Measurements from ENCODE around the gene NUP50. TPM values are rescaled to one million over a fixed set of nuclear protein-coding genes. Genes with fewer than 3 reads are reported as not detected.
A peak's percentile ranks its signal among the peaks of the same experiment; 100 is the strongest.

NUP50 gene
- polyA plus RNA-seq, 1 experiment = 13.9 TPM

- H3K4me3 ChIP-seq (ENCODE audit: low read depth, low read length) = no peak overlapping the region
- no peak for DNase-seq (ENCODE audit: low read depth, low spot score)
- ChIA-PET CTCF (no interaction called here), POLR2A (no interaction called here)
- H3K27me3 ChIP-seq (ENCODE audit: control insufficient read depth, insufficient read depth, low read length) = no peaks in the 10 kb centered on the region
- peak overlapping the region; percentile 93 for H3K27ac ChIP-seq (ENCODE audit: low read depth, low read length)
- TF ChIP-seq CTCF (IDR thresholded peaks at IDR 0.05; ENCODE audit: low read depth, low read length) = no peak
- peaks cover 6% of the 10 kb centered on the region; the same call in 1 of the 2 replicates for H3K9me3 ChIP-seq (ENCODE audit: control insufficient read depth, insufficient read depth, low read length)
Observed at GRCh38 chr22:45210991-45211390, 47.3 kb downstream of the NUP50 start.

DNA sequence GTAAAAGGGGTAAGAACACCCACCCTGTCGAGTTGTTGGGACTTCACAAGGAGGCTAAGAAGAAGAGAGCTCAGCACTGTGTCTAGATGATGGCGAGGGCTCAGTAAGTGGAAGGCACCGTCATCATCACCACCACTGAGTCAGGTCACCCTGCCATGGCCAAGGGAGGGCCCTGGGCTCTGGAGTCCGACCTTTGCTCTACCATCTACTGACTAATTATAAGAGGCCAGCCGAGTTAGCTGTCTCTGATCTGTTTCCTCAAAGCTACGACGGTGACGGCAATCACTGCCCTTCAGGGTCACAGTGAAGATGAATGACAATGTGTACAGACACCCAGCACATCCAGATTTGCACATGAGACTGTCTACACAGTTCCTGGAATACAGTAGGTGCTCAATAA is 47.7 kb downstream of the NUP50 start:
- Histone ChIP-seq H3K4me3 (ENCODE audit: low read depth, low read length) (peak overlapping the region; percentile 54), H3K27me3 (ENCODE audit: control insufficient read depth, insufficient read depth, low read length) (no peaks in the 10 kb centered on the region), H3K27ac (ENCODE audit: low read depth, low read length) (peak overlapping the region; percentile 93), H3K9me3 (ENCODE audit: control insufficient read depth, insufficient read depth, low read length) (peaks cover 6% of the 10 kb centered on the region; the same call in 1 of the 2 replicates)
- ChIA-PET CTCF (no interaction called here), POLR2A (no interaction called here)
- DNase-seq (ENCODE audit: low read depth, low spot score) = no peak
- no peak for TF ChIP-seq CTCF (IDR thresholded peaks at IDR 0.05; ENCODE audit: low read depth, low read length)

DNA sequence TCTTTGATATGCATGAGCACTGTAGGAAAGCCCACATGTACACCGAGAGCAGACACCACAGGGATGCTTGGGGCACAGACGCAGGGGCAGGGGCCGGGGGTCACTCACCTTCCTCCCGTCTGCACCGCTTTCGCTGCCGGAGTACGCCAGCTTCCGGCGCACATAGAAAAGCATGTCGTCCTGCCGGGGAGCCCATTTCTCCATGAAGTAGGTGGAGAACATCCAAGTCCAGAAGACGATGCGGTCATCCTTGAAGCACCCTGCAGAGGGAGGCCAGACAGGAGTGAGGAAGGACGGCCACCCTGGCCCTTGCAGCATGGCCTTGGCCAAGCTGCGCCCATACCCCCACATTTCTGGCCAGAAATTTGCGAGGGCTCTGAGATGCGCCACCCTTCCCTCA is 48.1 kb downstream of the NUP50 start:
- no peak for TF ChIP-seq CTCF (IDR thresholded peaks at IDR 0.05; ENCODE audit: low read depth, low read length)
- Histone ChIP-seq H3K27ac (ENCODE audit: low read depth, low read length) (peak overlapping the region; percentile 93), H3K27me3 (ENCODE audit: control insufficient read depth, insufficient read depth, low read length) (no peaks in the 10 kb centered on the region), H3K4me3 (ENCODE audit: low read depth, low read length) (peak overlapping the region; percentile 54), H3K9me3 (ENCODE audit: control insufficient read depth, insufficient read depth, low read length) (peaks cover 6% of the 10 kb centered on the region; the same call in 1 of the 2 replicates)
- no peak for DNase-seq (ENCODE audit: low read depth, low spot score)
- ChIA-PET POLR2A (interaction anchor here (0.6 to 1.0 kb wide), 3 partner anchors 11 to 299 kb away, joined by 3 to 4 read pairs (median 3); no protein-coding TSS in a partner anchor), CTCF (no interaction called here)

GRCh38 chr22:45212306-45212709 is 48.6 kb downstream of the NUP50 start:
- Histone ChIP-seq H3K9me3 (ENCODE audit: control insufficient read depth, insufficient read depth, low read length) (peaks cover 6% of the 10 kb centered on the region; the same call in 1 of the 2 replicates), H3K27ac (ENCODE audit: low read depth, low read length) (peak overlapping the region; percentile 93), H3K27me3 (ENCODE audit: control insufficient read depth, insufficient read depth, low read length) (no peaks in the 10 kb centered on the region), H3K4me3 (ENCODE audit: low read depth, low read length) (peak overlapping the region; percentile 54)
- ChIA-PET POLR2A (interaction anchor here (0.6 to 1.0 kb wide), 4 partner anchors 11 to 298 kb away, joined by 3 to 5 read pairs (median 4); no protein-coding TSS in a partner anchor), CTCF (no interaction called here)
- peak; percentile 70 for DNase-seq (ENCODE audit: low read depth, low spot score)
- peak; percentile 7; the same call in 1 of the 2 replicates for TF ChIP-seq CTCF (IDR thresholded peaks at IDR 0.05; ENCODE audit: low read depth, low read length)

GRCh38 chr22:45212992-45213751 is 49.4 kb downstream of the NUP50 start:
- peaks cover 3% of the 10 kb centered on the region; the same call in 1 of the 2 replicates for H3K9me3 ChIP-seq (ENCODE audit: control insufficient read depth, insufficient read depth, low read length)
- H3K27ac ChIP-seq (ENCODE audit: low read depth, low read length) = peak overlapping the region; percentile 93
- H3K4me3 ChIP-seq (ENCODE audit: low read depth, low read length) = peak overlapping the region; percentile 54
- POLR2A ChIA-PET = interaction anchor here (0.9 kb wide), 1 partner anchor 20 kb away, joined by 5 read pairs; no protein-coding TSS in a partner anchor
- no peaks in the 10 kb centered on the region for H3K27me3 ChIP-seq (ENCODE audit: control insufficient read depth, insufficient read depth, low read length)
- no peak for TF ChIP-seq CTCF (IDR thresholded peaks at IDR 0.05; ENCODE audit: low read depth, low read length)
- no peak for DNase-seq (ENCODE audit: low read depth, low spot score)
- CTCF ChIA-PET = no interaction called here
